GM12875 (cell line): ENCODE data around the gene NFKB1.

Experiments used
- H3K4me3 ChIP-seq: one replicate; pipeline ENCODE4 v1.5.1; 2011; ENCODE audit warnings: low read depth, low read length, control low read depth
- CTCF ChIP-seq: IDR thresholded peaks from 2 replicates; pipeline ENCODE4 v1.5.1; 2011; ENCODE audit warnings: low read depth, mild to moderate bottlenecking, control low read depth, inconsistent platforms, low read length, moderate library complexity, borderline replicate concordance; ENCODE audit not compliant: insufficient read depth

NFKB1 gene

DNA sequence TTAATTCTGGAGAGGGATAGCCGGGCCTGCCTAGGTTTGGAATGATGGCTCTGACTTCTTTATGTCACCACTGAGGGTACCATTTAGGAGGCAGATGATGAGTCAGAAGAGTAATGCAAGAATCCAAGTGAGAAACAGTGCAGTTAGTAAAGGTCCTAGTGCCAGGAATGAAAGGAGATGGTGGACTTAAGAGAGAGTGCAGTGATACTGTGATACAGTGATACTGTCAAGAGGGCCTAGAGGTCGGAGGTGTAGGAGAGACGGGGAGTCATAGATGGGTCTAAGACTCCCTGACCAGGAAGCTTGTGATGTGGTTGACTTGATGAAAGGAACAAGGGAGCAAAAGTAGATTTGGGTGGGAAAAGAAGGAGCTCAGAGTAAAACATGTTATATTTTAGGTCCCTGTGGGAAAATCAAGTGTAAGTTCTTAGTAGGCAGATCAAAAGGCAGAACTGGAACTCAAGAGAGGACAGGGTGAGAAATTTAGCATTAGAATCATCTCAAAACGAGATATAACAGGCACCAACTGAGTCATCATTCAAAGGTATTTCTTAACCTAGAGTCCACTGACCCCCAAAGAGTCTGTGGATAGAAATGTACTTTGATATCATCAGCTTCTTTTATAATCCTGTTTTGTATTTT is 85.0 kb downstream of the NFKB1 start:
- no peak overlapping the region for H3K4me3 ChIP-seq
- no peak for TF ChIP-seq CTCF

DNA sequence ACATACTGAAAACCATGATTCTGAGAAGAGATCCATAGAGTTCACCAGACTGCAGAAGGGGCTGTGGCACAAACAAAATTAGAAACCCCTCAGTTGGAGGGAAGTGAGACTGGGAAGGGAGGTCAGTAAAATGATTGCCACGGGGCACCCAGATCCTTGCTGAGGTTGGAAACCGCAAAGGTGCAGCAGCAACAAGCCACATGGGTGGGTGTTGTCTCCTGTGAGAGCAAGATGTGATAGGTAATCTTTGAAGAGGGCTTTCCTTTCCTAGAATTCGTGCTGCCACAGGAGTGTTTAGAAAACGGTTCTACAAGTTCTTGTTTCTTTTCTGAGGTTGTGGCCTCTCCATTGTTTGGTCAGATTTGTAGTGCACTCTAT is 85.5 kb downstream of the NFKB1 start:
- no peak for TF ChIP-seq CTCF
- no peak overlapping the region for H3K4me3 ChIP-seq

DNA sequence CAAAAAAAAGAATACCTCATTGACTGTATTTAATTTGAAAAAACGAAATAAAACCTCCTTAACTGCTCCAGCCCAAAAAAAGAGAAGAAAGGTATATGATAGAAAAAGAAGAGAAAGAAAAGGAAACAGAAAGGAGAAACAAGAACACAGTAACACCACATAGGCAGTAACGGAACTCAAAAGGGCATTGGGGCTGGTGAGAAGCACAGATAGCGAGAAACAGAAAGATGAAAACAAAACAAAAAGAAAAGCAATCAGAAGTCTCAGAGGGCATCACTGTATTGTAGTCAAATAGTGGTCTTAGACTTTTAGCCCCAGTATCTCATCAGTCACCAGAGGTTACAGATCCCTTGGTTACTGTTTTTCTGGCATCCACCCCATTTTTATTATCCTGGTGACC is 88.6 kb downstream of the NFKB1 start:
- no peak for TF ChIP-seq CTCF
- no peak overlapping the region for H3K4me3 ChIP-seq

DNA sequence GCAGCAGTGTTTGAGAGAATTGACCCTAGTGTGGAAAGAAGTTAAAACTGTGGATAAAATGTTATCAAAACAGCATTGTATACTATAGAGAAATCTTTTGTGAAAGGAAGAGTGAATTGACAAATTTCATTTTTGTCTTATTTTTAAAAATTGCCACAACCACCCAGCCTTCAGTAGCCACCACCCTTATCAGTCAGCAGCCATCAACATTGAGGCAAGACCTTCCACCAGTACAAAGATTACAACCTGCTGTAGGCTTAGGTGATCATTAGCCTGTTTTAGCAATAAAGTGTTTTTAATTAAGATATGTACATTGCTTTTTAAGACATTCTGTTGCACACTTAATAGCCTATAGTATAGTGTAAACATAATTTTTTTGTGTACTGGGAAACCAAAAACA is 91.1 kb downstream of the NFKB1 start:
- no peak overlapping the region for H3K4me3 ChIP-seq
- TF ChIP-seq CTCF, result no peak

GRCh38 chr4:102593147-102593546 is 92.0 kb downstream of the NFKB1 start:
- TF ChIP-seq CTCF, result no peak
- no peak overlapping the region for H3K4me3 ChIP-seq

DNA sequence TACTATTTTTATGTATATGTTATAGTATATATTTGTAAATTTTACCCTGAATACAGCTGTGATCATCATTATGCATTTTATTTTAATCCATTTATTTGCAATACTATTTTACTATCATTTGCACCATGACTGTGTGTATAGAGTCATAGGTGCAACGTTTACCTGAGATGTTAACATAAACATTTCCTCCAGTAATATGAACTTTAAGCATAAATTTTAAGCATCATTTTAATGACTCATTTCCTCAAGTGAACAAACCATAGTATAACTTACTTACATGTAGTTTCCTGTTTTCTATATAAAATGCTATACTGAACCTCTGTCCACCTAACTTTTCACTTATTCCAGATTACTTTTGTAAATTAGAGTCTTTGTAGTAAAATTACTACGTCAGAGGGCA is 92.8 kb downstream of the NFKB1 start:
- no peak overlapping the region for H3K4me3 ChIP-seq
- TF ChIP-seq CTCF, result no peak

DNA sequence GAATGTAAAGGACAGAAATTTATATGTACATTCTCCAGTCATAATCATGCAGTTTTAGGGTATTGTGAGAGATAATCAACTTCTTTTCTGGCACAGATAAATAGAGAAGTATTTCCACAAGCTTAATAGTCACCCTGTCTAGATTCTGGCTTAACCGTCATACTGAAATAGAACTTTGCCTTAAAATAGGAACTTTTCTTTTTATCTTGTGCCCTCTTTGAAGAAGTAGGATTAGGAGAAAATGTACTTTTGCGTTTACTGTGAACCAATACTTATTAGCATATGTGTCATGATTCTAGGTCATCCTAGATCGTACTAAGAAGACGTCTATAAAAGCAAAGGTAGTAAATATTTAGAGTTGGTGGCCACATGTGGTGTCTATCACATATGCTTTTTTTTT is 95.4 kb downstream of the NFKB1 start:
- TF ChIP-seq CTCF, result no peak
- no peak overlapping the region for H3K4me3 ChIP-seq
